GM23248 (cell line): ENCODE data around the gene FTO.

ENCODE experiments used
- EZH2 ChIP-seq: fragments of 200-600 bp; sonication (generic); IDR thresholded peaks from 2 replicates; pipeline ENCODE4 v1.6.1; 2018; ENCODE audit warnings: antibody characterized with exemption, mild to moderate bottlenecking; ENCODE audit not compliant: insufficient read depth, poor library complexity, severe bottlenecking
- EZH2phosphoT487 ChIP-seq: fragments of 200-600 bp; sonication (generic); IDR thresholded peaks from 2 replicates; pipeline ENCODE4 v1.6.1; 2018; ENCODE audit warnings: antibody characterized with exemption, moderate library complexity, mild to moderate bottlenecking, low read depth; ENCODE audit not compliant: insufficient read depth

GRCh38 chr16:54009464-54010176, 305.7 kb downstream of the FTO start:
- TF ChIP-seq EZH2 (no peak), EZH2phosphoT487 (no peak)
